HG03060 (cell line): Measurements from ENCODE around the gene SPACA6.
"Not testable (repeated sequence)": the region's sequence is repeated elsewhere in the genome, so short reads cannot be mapped to it uniquely, and the experiment has no call there.

Experiments used
- ATAC-seq: cut with Tn5 transposase; IDR thresholded peaks from one replicate; pipeline ENCODE4 v1.9.1; 2021; ENCODE audit warnings: low read depth, moderate number of reproducible peaks; ENCODE audit not compliant: unreplicated experiment

SPACA6 gene

GRCh38 chr19:51693260-51693659 is at the start of gene SPACA6:
TSS of gene SPACA6 (plus strand) at chr19:51693330. CDS start at chr19:51693527, 197 bp downstream.
- no peak for ATAC-seq

- ATAC-seq, result no peak
These were observed 48.4 kb upstream of the SPACA6 start for GRCh38 chr19:51644636-51645271.

- ATAC-seq, result not testable (repeated sequence)
These were observed 46.4 kb upstream of the SPACA6 start, which contains the start of gene SIGLEC14 for GRCh38 chr19:51646730-51647129. TSS of gene SIGLEC14 (minus strand) at chr19:51646825. CDS start at chr19:51646759, 66 bp downstream.

- ATAC-seq, result no peak
These were observed 45.8 kb upstream of the SPACA6 start for GRCh38 chr19:51647318-51647717.

GRCh38 chr19:51651216-51651846 is 41.8 kb upstream of the SPACA6 start:
- no peak for ATAC-seq

- no peak for ATAC-seq
These were observed 40.9 kb upstream of the SPACA6 start for GRCh38 chr19:51652266-51652665.

- no peak for ATAC-seq
These were observed 40.0 kb upstream of the SPACA6 start for GRCh38 chr19:51653162-51653561.

GRCh38 chr19:51654783-51655182 is 38.3 kb upstream of the SPACA6 start:
- ATAC-seq, result no peak

GRCh38 chr19:51660975-51661600 is 32.0 kb upstream of the SPACA6 start:
- ATAC-seq, result no peak

- no peak for ATAC-seq
These were observed 29.5 kb upstream of the SPACA6 start for GRCh38 chr19:51663650-51664049.

- no peak for ATAC-seq
These were observed 29.0 kb upstream of the SPACA6 start for GRCh38 chr19:51664131-51664530.

GRCh38 chr19:51664997-51665396 is 28.1 kb upstream of the SPACA6 start:
- ATAC-seq, result no peak

GRCh38 chr19:51668216-51668615 is 24.9 kb upstream of the SPACA6 start:
- ATAC-seq, result no peak

- not testable (repeated sequence) for ATAC-seq
These were observed 17.1 kb upstream of the SPACA6 start for GRCh38 chr19:51675911-51676565.

- ATAC-seq, result no peak
These were observed 16.5 kb upstream of the SPACA6 start for GRCh38 chr19:51676566-51677083.

GRCh38 chr19:51680474-51680873 is 12.7 kb upstream of the SPACA6 start:
- no peak for ATAC-seq

- ATAC-seq, result no peak
These were observed 11.7 kb upstream of the SPACA6 start for GRCh38 chr19:51681286-51681941.

GRCh38 chr19:51686171-51686570 is 7.0 kb upstream of the SPACA6 start:
- ATAC-seq, result no peak

GRCh38 chr19:51687791-51688670 is 5.1 kb upstream of the SPACA6 start:
- ATAC-seq, result no peak
